ENCODE data around the gene CHCHD10.

DNA sequence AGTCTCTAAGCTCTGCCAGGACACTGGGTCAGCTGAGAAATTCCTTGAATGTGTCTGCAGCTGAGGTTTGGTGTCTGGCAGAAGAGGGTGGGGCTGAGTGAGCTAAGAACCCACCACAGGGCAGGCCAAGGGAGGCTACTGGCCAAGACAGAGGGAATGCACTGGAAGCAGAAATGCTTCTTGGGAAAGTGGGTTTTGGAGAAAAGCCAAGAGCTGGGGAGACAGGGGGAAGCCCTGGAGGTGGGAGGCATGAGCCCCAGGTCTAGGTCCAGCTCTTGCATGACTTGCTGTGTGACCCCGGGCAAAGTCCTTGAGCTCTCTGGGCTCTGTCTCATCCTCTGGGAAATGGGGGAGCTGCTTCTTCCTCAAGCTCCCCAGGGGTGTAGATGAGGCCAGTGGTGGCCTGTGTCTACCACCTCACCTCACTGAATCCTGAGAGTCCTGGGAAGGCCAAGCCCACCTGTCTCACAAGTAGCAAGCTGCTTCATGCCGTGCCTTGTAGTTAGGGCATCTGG lies 7.2 kb upstream of the CHCHD10 start:
- TF ChIP-seq, protein P1, sequence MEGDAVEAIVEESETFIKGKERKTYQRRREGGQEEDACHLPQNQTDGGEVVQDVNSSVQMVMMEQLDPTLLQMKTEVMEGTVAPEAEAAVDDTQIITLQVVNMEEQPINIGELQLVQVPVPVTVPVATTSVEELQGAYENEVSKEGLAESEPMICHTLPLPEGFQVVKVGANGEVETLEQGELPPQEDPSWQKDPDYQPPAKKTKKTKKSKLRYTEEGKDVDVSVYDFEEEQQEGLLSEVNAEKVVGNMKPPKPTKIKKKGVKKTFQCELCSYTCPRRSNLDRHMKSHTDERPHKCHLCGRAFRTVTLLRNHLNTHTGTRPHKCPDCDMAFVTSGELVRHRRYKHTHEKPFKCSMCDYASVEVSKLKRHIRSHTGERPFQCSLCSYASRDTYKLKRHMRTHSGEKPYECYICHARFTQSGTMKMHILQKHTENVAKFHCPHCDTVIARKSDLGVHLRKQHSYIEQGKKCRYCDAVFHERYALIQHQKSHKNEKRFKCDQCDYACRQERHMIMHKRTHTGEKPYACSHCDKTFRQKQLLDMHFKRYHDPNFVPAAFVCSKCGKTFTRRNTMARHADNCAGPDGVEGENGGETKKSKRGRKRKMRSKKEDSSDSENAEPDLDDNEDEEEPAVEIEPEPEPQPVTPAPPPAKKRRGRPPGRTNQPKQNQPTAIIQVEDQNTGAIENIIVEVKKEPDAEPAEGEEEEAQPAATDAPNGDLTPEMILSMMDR (CRISPR knock-in tag; IDR thresholded peaks at IDR 0.05), result no peak
- no peak for TF ChIP-seq NBN (conservative IDR thresholded peaks at IDR 0.05)
